Astrocyte (in vitro differentiated cells and primary cell): Measurements from ENCODE around the gene BCAS1. TPM values are rescaled to one million over a fixed set of nuclear protein-coding genes. Genes with fewer than 3 reads are reported as not detected.

Experiments
- DNase-seq: peaks from one replicate; pipeline ENCODE4 v3.0.0-alpha.2; 2010; ENCODE audit warnings: low read depth
- FAIRE-seq: peaks from 2 replicates; lab custom pipeline; 2011; peaks lifted over from hg19 to GRCh38; lab: Jason Lieb, UNC
- H2AFZ ChIP-seq: 2 replicates; pipeline ENCODE4 v1.6.0; 2012; ENCODE audit warnings: low read depth, low read length, inconsistent platforms
- H3K27ac ChIP-seq: 2 replicates; pipeline ENCODE4 v1.5.1; 2011; ENCODE audit warnings: low read depth, low read length, inconsistent platforms
- H3K27me3 ChIP-seq: 2 replicates; pipeline ENCODE4 v1.6.0; 2011; ENCODE audit warnings: low read length, inconsistent platforms; ENCODE audit not compliant: insufficient read depth
- H3K36me3 ChIP-seq: 2 replicates; pipeline ENCODE4 v1.5.1; 2011; ENCODE audit warnings: low read length, inconsistent platforms; ENCODE audit not compliant: insufficient read depth
- H3K4me1 ChIP-seq: 2 replicates; pipeline ENCODE4 v1.5.1; 2011; ENCODE audit warnings: low read length, inconsistent platforms; ENCODE audit not compliant: insufficient read depth
- H3K4me2 ChIP-seq: 2 replicates; pipeline ENCODE4 v1.6.0; 2012; ENCODE audit warnings: low read length, inconsistent platforms
- H3K4me3 ChIP-seq: 2 replicates; pipeline ENCODE4 v1.5.1; 2011; ENCODE audit warnings: low read depth, mild to moderate bottlenecking, low read length, inconsistent platforms; ENCODE audit not compliant: insufficient read depth
- H3K79me2 ChIP-seq: 2 replicates; pipeline ENCODE4 v1.6.0; 2012; ENCODE audit warnings: mild to moderate bottlenecking, low read length, inconsistent platforms; ENCODE audit not compliant: insufficient read depth
- H3K9ac ChIP-seq: 2 replicates; pipeline ENCODE4 v1.6.0; 2012; ENCODE audit warnings: mild to moderate bottlenecking, low read length, inconsistent platforms
- H3K9me3 ChIP-seq: 2 replicates; pipeline ENCODE4 v1.5.1; 2012; ENCODE audit warnings: low read depth, mild to moderate bottlenecking, low read length, inconsistent platforms; ENCODE audit not compliant: insufficient read depth
- H4K20me1 ChIP-seq: 2 replicates; pipeline ENCODE4 v1.6.0; 2012; ENCODE audit warnings: low read length, inconsistent platforms; ENCODE audit not compliant: insufficient read depth
- H3K27ac Mint-ChIP-seq: one replicate; pipeline ENCODE4 v1.8.0; 2021; ENCODE audit warnings: mild to moderate bottlenecking, mixed read lengths; ENCODE audit not compliant: unreplicated experiment
- H3K27me3 Mint-ChIP-seq: one replicate; pipeline ENCODE4 v1.8.0; 2021; ENCODE audit warnings: low read depth, mixed read lengths; ENCODE audit not compliant: unreplicated experiment
- H3K36me3 Mint-ChIP-seq: one replicate; pipeline ENCODE4 v1.8.0; 2021; ENCODE audit warnings: low read depth, mixed read lengths; ENCODE audit not compliant: unreplicated experiment
- H3K4me1 Mint-ChIP-seq: one replicate; pipeline ENCODE4 v1.8.0; 2021; ENCODE audit warnings: low read depth, mixed read lengths; ENCODE audit not compliant: unreplicated experiment
- H3K4me3 Mint-ChIP-seq: one replicate; pipeline ENCODE4 v1.8.0; 2021; ENCODE audit warnings: mild to moderate bottlenecking, moderate library complexity, mixed read lengths; ENCODE audit not compliant: unreplicated experiment
- H3K9me3 Mint-ChIP-seq: one replicate; pipeline ENCODE4 v1.8.0; 2021; ENCODE audit warnings: mild to moderate bottlenecking, mixed read lengths; ENCODE audit not compliant: unreplicated experiment
- CTCF ChIP-seq: IDR thresholded peaks from 2 replicates; pipeline ENCODE4 v1.5.1; 2011; ENCODE audit warnings: low read depth, mild to moderate bottlenecking, inconsistent platforms, low read length, moderate library complexity; ENCODE audit not compliant: insufficient read depth
- EZH2 ChIP-seq: IDR thresholded peaks from 2 replicates; pipeline ENCODE4 v1.6.1; 2012; ENCODE audit warnings: mild to moderate bottlenecking, low read length, inconsistent platforms; ENCODE audit not compliant: insufficient read depth
- total RNA-seq: library from RNA; stranded (reverse); gene quantifications from 2 replicates; pipeline ENCODE4 v1.2.1, GENCODE V29; 2021

The BCAS1 gene
- total RNA-seq, 1 donor from 2014 or later: not detected

DNA sequence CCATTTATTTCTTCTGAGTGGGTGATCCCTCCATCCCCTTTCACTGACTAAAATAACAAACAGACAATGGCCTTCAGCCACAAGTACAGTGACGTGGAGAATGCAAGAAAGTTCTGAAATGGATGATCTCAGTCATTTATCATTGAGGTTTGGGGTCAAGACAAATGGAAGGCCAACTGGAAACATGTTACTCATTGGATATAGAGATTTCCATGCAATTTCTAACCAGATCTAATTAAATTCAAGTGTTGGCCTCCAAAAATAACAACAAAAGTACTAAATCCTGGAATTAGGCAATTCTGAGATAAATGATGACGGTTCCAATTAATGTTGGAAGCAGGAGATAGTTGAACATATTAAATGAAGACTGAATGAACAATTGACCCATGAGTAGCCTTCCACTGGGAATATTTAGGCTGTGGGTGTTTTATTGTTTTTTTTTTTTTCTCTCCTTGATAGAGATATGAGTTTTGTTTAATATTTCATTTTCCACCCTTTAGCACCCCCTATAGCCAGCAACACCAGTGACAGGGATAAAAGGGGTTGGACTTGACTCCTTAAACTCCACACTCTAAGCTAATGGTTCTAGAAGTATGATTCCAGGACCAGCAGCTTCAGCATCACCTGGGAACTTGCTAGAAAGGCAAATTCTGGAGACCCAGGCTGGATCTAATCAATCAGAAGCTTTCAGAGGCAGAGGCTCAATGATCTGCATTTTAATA, 112.8 kb downstream of the BCAS1 start:
- H3K4me3 ChIP-seq: no peak overlapping the region
- TF ChIP-seq CTCF (no peak), EZH2 (no peak)
- no peaks in the 10 kb centered on the region for H3K36me3 Mint-ChIP-seq
- H3K9me3 ChIP-seq: no peaks in the 10 kb centered on the region
- no peaks in the 10 kb centered on the region for H3K27me3 Mint-ChIP-seq
- no peak overlapping the region for H2AFZ ChIP-seq
- H3K4me3 Mint-ChIP-seq: no peak overlapping the region
- H3K27me3 ChIP-seq: no peaks in the 10 kb centered on the region
- peaks cover 6% of the 10 kb centered on the region for H3K4me1 ChIP-seq
- no peak overlapping the region for H3K27ac Mint-ChIP-seq
- H3K9ac ChIP-seq: no peak overlapping the region
- no peaks in the 10 kb centered on the region for H3K36me3 ChIP-seq
- H4K20me1 ChIP-seq: no peaks in the 10 kb centered on the region
- no peaks in the 10 kb centered on the region for H3K79me2 ChIP-seq
- FAIRE-seq: no peak
- H3K4me1 Mint-ChIP-seq: peaks cover 5% of the 10 kb centered on the region
- H3K4me2 ChIP-seq: no peak overlapping the region
- peaks cover 6% of the 10 kb centered on the region for H3K9me3 Mint-ChIP-seq
- DNase-seq: peak; percentile 91
- no peak overlapping the region for H3K27ac ChIP-seq

GRCh38 chr20:53956013-53956715, 114.2 kb downstream of the BCAS1 start:
- no peaks in the 10 kb centered on the region for H4K20me1 ChIP-seq
- H2AFZ ChIP-seq: no peak overlapping the region
- no peaks in the 10 kb centered on the region for H3K27me3 ChIP-seq
- Mint-ChIP-seq H3K36me3 (no peaks in the 10 kb centered on the region), H3K27me3 (no peaks in the 10 kb centered on the region), H3K4me3 (no peak overlapping the region), H3K9me3 (peaks cover 8% of the 10 kb centered on the region), H3K4me1 (peaks cover 5% of the 10 kb centered on the region), H3K27ac (no peak overlapping the region)
- H3K36me3 ChIP-seq: no peaks in the 10 kb centered on the region
- H3K9me3 ChIP-seq: no peaks in the 10 kb centered on the region
- TF ChIP-seq EZH2 (no peak), CTCF (no peak)
- H3K4me1 ChIP-seq: peaks cover 6% of the 10 kb centered on the region
- DNase-seq: no peak
- FAIRE-seq: no peak
- H3K79me2 ChIP-seq: no peaks in the 10 kb centered on the region
- no peak overlapping the region for H3K27ac ChIP-seq
- H3K4me2 ChIP-seq: no peak overlapping the region
- H3K9ac ChIP-seq: no peak overlapping the region
- no peak overlapping the region for H3K4me3 ChIP-seq
